HepG2 (cell line): Measurements from ENCODE around the gene PRCP. TPM values are rescaled to one million over a fixed set of nuclear protein-coding genes. Genes with fewer than 3 reads are reported as not detected.
"Not testable (repeated sequence)": the region's sequence is repeated elsewhere in the genome, so short reads cannot be mapped to it uniquely, and the experiment has no call there.

ENCODE experiments used
- ATAC-seq: fragments of 200-7000 bp; cut with Tn5 transposase; 3 replicates; pipeline ENCODE4 v1.9.1; 2020; ENCODE audit warnings: mild to moderate bottlenecking, moderate library complexity
- BruUV-seq: library from RNA; stranded (reverse); fragments of 400-500 nt; replicated peaks from 2 replicates; lab custom pipeline; 2021; lab: Mats Ljungman, UMichigan
- CTCF ChIA-PET: fragments of 300-600 bp; formaldehyde crosslinking; extraction: SDS; loops from one replicate; lab custom pipeline; 2021; ENCODE audit warnings: low total read pairs, inconsistent platforms, low intra/inter-chr PET ratio; lab: Yijun Ruan, JAX
- POLR2A ChIA-PET: fragments of 350-600 bp; sonication (Branson Sonifier 250); formaldehyde crosslinking; loops from one replicate; lab custom pipeline; 2020; ENCODE audit warnings: antibody characterized with exemption, inconsistent platforms; lab: Yijun Ruan, JAX
- DNase-seq: peaks from one replicate; pipeline ENCODE4 v3.0.0-alpha.2; 2015; ENCODE audit warnings: low spot score
- FAIRE-seq: peaks from 3 replicates; lab custom pipeline; 2011; peaks lifted over from hg19 to GRCh38; lab: Jason Lieb, UNC
- H2AFZ ChIP-seq: one replicate; pipeline ENCODE4 v1.6.1; 2011; ENCODE audit warnings: low read length, inconsistent platforms
- H3K27ac ChIP-seq: fragments of 300-600 bp; 3 replicates; pipeline ENCODE4 v1.8.0; 2011; ENCODE audit warnings: mixed run types, mild to moderate bottlenecking, mixed read lengths, low read length, inconsistent platforms; ENCODE audit not compliant: insufficient read depth; ENCODE audit errors: extremely low read length
- H3K27me3 ChIP-seq, 2 experiments: fragments of 200-600 bp in 1 of 2; 2 replicates in 1 of 2; 3 replicates in 1 of 2; pipeline versions ENCODE4 v1.6.0 to v1.8.0; 2011; ENCODE audit warnings: low read length in 2 of 2, mild to moderate bottlenecking in 2 of 2, moderate library complexity in 2 of 2, inconsistent platforms in 1 of 2; ENCODE audit not compliant: insufficient read depth in 2 of 2, control insufficient read depth in 1 of 2
- H3K36me3 ChIP-seq, 2 experiments: fragments of 200-600 bp in 1 of 2; replicated peaks in 1 of 2; 2 replicates in 1 of 2; 3 replicates in 1 of 2; pipeline versions ENCODE4 v1.5.1 to v1.8.0; 2011; ENCODE audit warnings: low read length in 2 of 2, inconsistent platforms in 1 of 2; ENCODE audit not compliant: insufficient read depth in 2 of 2, control insufficient read depth in 1 of 2
- H3K4me1 ChIP-seq: 2 replicates; pipeline ENCODE4 v1.5.1; 2012; ENCODE audit warnings: low read length, inconsistent platforms; ENCODE audit not compliant: insufficient read depth
- H3K4me2 ChIP-seq: 2 replicates; pipeline ENCODE4 v1.6.0; 2011; ENCODE audit warnings: low read depth, low read length, inconsistent platforms
- H3K4me3 ChIP-seq, 3 experiments: fragments of 200-600 bp in 1 of 3; sonication (generic), shearing (Covaris generic) in 1 of 3; replicated peaks in 1 of 3; 2 replicates each; pipeline ENCODE4 v1.5.1; 2011 to 2016; ENCODE audit warnings: low read length in 3 of 3, inconsistent platforms in 2 of 3, low read depth in 2 of 3, mild to moderate bottlenecking in 2 of 3, control low read depth in 1 of 3, mixed read lengths in 1 of 3; ENCODE audit not compliant: insufficient read depth in 1 of 3
- H3K79me2 ChIP-seq: one replicate; pipeline ENCODE4 v1.6.1; 2011; ENCODE audit warnings: low read length, inconsistent platforms; ENCODE audit not compliant: insufficient read depth
- H3K9ac ChIP-seq: 2 replicates; pipeline ENCODE4 v1.6.0; 2011; ENCODE audit warnings: mild to moderate bottlenecking, low read depth, low read length, inconsistent platforms; ENCODE audit not compliant: insufficient read depth
- H3K9me3 ChIP-seq: 2 replicates; pipeline ENCODE4 v1.5.1; 2012; ENCODE audit warnings: mild to moderate bottlenecking, low read length
- H4K20me1 ChIP-seq: 2 replicates; pipeline ENCODE4 v1.6.0; 2011; ENCODE audit warnings: inconsistent platforms, mild to moderate bottlenecking, low read length, moderate library complexity; ENCODE audit not compliant: insufficient read depth
- ATF7 ChIP-seq, 2 experiments: fragments of 450-650 bp in 1 of 2; sonication (generic) in 1 of 2; formaldehyde crosslinking in 1 of 2; IDR thresholded peaks; 2 replicates each; pipeline versions ENCODE4 v1.4.0 to v1.6.1; 2016 to 2020; ENCODE audit warnings: antibody characterized with exemption in 1 of 2, mild to moderate bottlenecking in 1 of 2, missing genetic modification reagents in 1 of 2
- EED ChIP-seq: sonication (generic); formaldehyde crosslinking; IDR thresholded peaks from 2 replicates; pipeline ENCODE4 v1.5.0; 2020; ENCODE audit warnings: mild to moderate bottlenecking, missing genetic modification reagents
- FUBP1 ChIP-seq: sonication (generic); formaldehyde crosslinking; IDR thresholded peaks from 2 replicates; pipeline ENCODE4 v1.5.1; 2020; ENCODE audit warnings: missing genetic modification reagents, mild to moderate bottlenecking, borderline replicate concordance
- NFRKB ChIP-seq: fragments of 450-650 bp; IDR thresholded peaks from 2 replicates; pipeline ENCODE4 v1.6.1; 2017
- TARDBP ChIP-seq: sonication (generic); formaldehyde crosslinking; IDR thresholded peaks from 2 replicates; pipeline ENCODE4 v1.8.0; 2022; ENCODE audit warnings: mild to moderate bottlenecking, missing genetic modification reagents
- WGBS: methylation state at CpG from one replicate; pipeline ENCODE4 v1.1.6; 2017; ENCODE audit warnings: low lambda C conversion rate; 5-methylcytosine and 5-hydroxymethylcytosine counted together
- in situ Hi-C: cut with HindIII; loops from 2 replicates; pipeline ENCODE4 v1.10.0; 2017; ENCODE audit warnings: low pct_unique_long_range_greater_than_20kb; ENCODE audit not compliant: extremely low pct_ligation_motif_present
- intact Hi-C: fragments of 100-400 bp; cut with micrococcal nuclease; formaldehyde crosslinking; loops from one replicate; pipeline ENCODE4 v1.10.0; 2022; ENCODE audit not compliant: unreplicated experiment
- polyA plus RNA-seq, 8 experiments: library from polyadenylated mRNA; depleted of rRNA in 3 of 8; stranded (reverse) in 7 of 8; unstranded in 1 of 8; fragments of >200 nt; fragmentation: Illumina TruSeq in 4 of 8; extraction: Trizol in 4 of 8; gene quantifications; 2 replicates each; pipeline versions ENCODE4 v1.2.1 to v1.2.3, GENCODE V29; 2011 to 2016; ENCODE audit warnings: low read depth in 4 of 8, missing spikeins in 1 of 8, mixed read lengths in 1 of 8; ENCODE audit not compliant: insufficient read depth in 1 of 8
- total RNA-seq, 5 experiments: library from RNA; depleted of rRNA; stranded (reverse); fragments of >200 nt; fragmentation: Illumina TruSeq; extraction: Trizol; gene quantifications; 2 replicates each; pipeline ENCODE4 v1.2.3, GENCODE V29; 2016; ENCODE audit warnings: low read depth in 1 of 5
- TF ChIP-seq, protein P1 (sequence below): sonication (generic); formaldehyde crosslinking; IDR thresholded peaks from 2 replicates; pipeline ENCODE4 v1.8.0; 2022; ENCODE audit warnings: mild to moderate bottlenecking, missing genetic modification reagents, moderate library complexity

The PRCP gene
- total and polyA plus RNA-seq, 2 of the 13 experiments (the other 11 are each of a cell fraction or from before 2014, with no cell fraction given): 84.2 to 105 TPM

GRCh38 chr11:82919786-82920185 is 19.6 kb upstream of the PRCP start:
- POLR2A ChIA-PET, H3K9ac ChIP-seq, BruUV-seq, H3K27ac ChIP-seq, CTCF ChIA-PET, H3K9me3 ChIP-seq, H4K20me1 ChIP-seq, H3K27me3 ChIP-seq, FAIRE-seq, in situ Hi-C loops, ATAC-seq, H3K4me2 ChIP-seq, DNase-seq, H3K79me2 ChIP-seq, intact Hi-C loops, H3K4me3 ChIP-seq, H2AFZ ChIP-seq: not testable (repeated sequence)
- WGBS: 98% methylated on average over 10 of the region's 10 CpGs
- H3K4me1 ChIP-seq: peaks cover 11% of the 10 kb centered on the region
- H3K36me3 ChIP-seq: peaks cover 3 to 17% of the 10 kb centered on the region in 2 experiments; a peak in 4 of 5 replicates

DNA sequence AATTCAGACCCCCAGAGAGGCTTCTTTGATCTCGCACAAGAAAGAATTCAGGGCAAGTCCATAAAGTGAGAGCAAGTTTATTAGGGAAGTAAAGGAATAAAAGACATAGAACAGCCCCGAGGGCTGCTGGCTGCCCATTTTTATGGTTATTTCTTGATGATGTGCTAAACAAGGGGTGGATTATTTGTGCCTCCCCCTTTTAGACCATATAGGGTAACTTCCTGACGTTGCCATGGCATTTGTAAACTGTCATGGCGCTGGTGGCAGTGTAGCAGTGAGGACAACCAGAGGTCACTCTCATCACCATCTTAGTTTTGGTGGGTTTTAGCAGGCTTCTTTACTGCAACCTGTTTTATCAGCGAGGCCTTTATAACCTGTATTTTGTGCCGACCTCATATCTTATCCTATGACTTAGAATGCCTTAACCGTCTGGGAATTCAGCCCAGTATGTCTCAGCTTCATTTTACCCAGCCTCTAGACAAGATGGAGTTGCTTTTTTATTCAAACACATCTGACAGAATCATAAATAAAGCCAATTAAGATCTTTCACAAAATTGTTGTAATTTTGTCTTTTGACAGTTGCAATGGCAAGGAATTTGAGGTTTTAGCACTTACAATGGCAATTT is 8.9 kb upstream of the PRCP start:
- TF ChIP-seq TARDBP (CRISPR knock-in tag): no peak
- TF ChIP-seq, protein P1, sequence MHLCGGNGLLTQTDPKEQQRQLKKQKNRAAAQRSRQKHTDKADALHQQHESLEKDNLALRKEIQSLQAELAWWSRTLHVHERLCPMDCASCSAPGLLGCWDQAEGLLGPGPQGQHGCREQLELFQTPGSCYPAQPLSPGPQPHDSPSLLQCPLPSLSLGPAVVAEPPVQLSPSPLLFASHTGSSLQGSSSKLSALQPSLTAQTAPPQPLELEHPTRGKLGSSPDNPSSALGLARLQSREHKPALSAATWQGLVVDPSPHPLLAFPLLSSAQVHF (CRISPR knock-in tag): no peak
- TF ChIP-seq ATF7 (IDR thresholded peaks at IDR 0.05): no peak
- no peak for TF ChIP-seq ATF7 (CRISPR knock-in tag; IDR thresholded peaks at IDR 0.05)
- TF ChIP-seq NFRKB: no peak
- no peak for TF ChIP-seq FUBP1
- no peak for TF ChIP-seq EED (CRISPR knock-in tag)
- Histone ChIP-seq H3K9me3 (no peaks in the 10 kb centered on the region), H3K4me2 (no peak overlapping the region), H3K27ac (no peak overlapping the region), H3K27me3 (no peaks in the 10 kb centered on the region), H3K79me2 (peaks cover 20% of the 10 kb centered on the region), H3K4me1 (peaks cover 15% of the 10 kb centered on the region; the same call in 1 of the 2 replicates), H3K4me3 (no peak overlapping the region), H2AFZ (no peak overlapping the region), H4K20me1 (no peaks in the 10 kb centered on the region), H3K9ac (no peak overlapping the region), H3K36me3 (peaks cover 0 to 8% of the 10 kb centered on the region in 2 experiments; a peak in 1 of 5 replicates)
- no peak for FAIRE-seq
- CTCF ChIA-PET: no interaction called here
- no peak for ATAC-seq
- no peak for DNase-seq
- POLR2A ChIA-PET: no interaction called here
- intact Hi-C loops (loop anchor here (5.0 to 10.0 kb wide), 3 partner anchors 183 to 613 kb away; partner anchors contain the start of gene CCDC90B), in situ Hi-C loops (loop anchor here (10.0 kb wide), 2 partner anchors 256 to 346 kb away; no protein-coding TSS in a partner anchor)
- WGBS: 92% methylated on average over 7 of the region's 7 CpGs
- no TSS peak for BruUV-seq
